ENCODE measurements around the gene GPR85.
"Not testable (repeated sequence)": the region's sequence is repeated elsewhere in the genome, so short reads cannot be mapped to it uniquely, and the experiment has no call there.

GPR85 gene

GRCh38 chr7:113083816-113084495, 2.7 kb downstream of the GPR85 start:
- DNase-seq, result no peak

GRCh38 chr7:113083132-113083815, 3.4 kb downstream of the GPR85 start:
- DNase-seq, result no peak

- DNase-seq, result no peak
Measured at GRCh38 chr7:113078331-113078730, 8.3 kb downstream of the GPR85 start.

- no peak for DNase-seq
Measured at GRCh38 chr7:113076703-113077102, 9.9 kb downstream of the GPR85 start.

- DNase-seq, result no peak
Measured at GRCh38 chr7:113071465-113071864, 15.2 kb downstream of the GPR85 start.

- no peak for DNase-seq
Measured at GRCh38 chr7:113062499-113062898, 24.1 kb downstream of the GPR85 start.

GRCh38 chr7:113060100-113060499, 26.5 kb downstream of the GPR85 start:
- no peak for DNase-seq

- no peak for DNase-seq
Measured at GRCh38 chr7:113054938-113055337, 31.7 kb downstream of the GPR85 start.

- DNase-seq, result not testable (repeated sequence)
Measured at GRCh38 chr7:113054272-113054671, 32.4 kb downstream of the GPR85 start.

- DNase-seq, result not testable (repeated sequence)
Measured at GRCh38 chr7:113049221-113049620, 37.4 kb downstream of the GPR85 start.

GRCh38 chr7:113046453-113046852, 40.2 kb downstream of the GPR85 start:
- DNase-seq, result no peak

- no peak for DNase-seq
Measured at GRCh38 chr7:113045379-113045778, 41.2 kb downstream of the GPR85 start.

GRCh38 chr7:113044394-113044793, 42.2 kb downstream of the GPR85 start:
- DNase-seq, result no peak

GRCh38 chr7:113040849-113041248, 45.8 kb downstream of the GPR85 start:
- DNase-seq, result no peak

- DNase-seq, result no peak
Measured at GRCh38 chr7:113033959-113034358, 52.7 kb downstream of the GPR85 start.

Measured in central memory CD4-positive, alpha-beta T cell (primary cell).